Measurements from ENCODE around the gene ADAMTS13. TPM values are rescaled to one million over a fixed set of nuclear protein-coding genes. Genes with fewer than 3 reads are reported as not detected.
A peak's percentile ranks its signal among the peaks of the same experiment; 100 is the strongest.

The ADAMTS13 gene
- total RNA-seq, 2 donors from 2014 or later, result 2.0 to 2.4 TPM

GRCh38 chr9:133489253-133490190 is 67.4 kb downstream of the ADAMTS13 start:
- Histone ChIP-seq H3K36me3 (no peaks in the 10 kb centered on the region), H3K27ac (no peak overlapping the region), H3K4me1 (peaks cover 0 to 19% of the 10 kb centered on the region in 2 donors), H3K4me3 (no peak overlapping the region), H3K9me3 (no peaks in the 10 kb centered on the region), H3K27me3 (no peaks in the 10 kb centered on the region)
- no peak for DNase-seq (ENCODE audit: low spot score)
- TF ChIP-seq CTCF (IDR thresholded peaks at IDR 0.05), result no peak

GRCh38 chr9:133490201-133490681 is 68.1 kb downstream of the ADAMTS13 start:
- DNase-seq (ENCODE audit: low spot score), result no peak
- peaks cover 0 to 19% of the 10 kb centered on the region in 2 donors for H3K4me1 ChIP-seq
- H3K27ac ChIP-seq, result no peak overlapping the region
- H3K9me3 ChIP-seq, result no peaks in the 10 kb centered on the region
- H3K4me3 ChIP-seq, result no peak overlapping the region
- H3K27me3 ChIP-seq, result no peaks in the 10 kb centered on the region
- no peaks in the 10 kb centered on the region for H3K36me3 ChIP-seq
- TF ChIP-seq CTCF (IDR thresholded peaks at IDR 0.05), result no peak

GRCh38 chr9:133490865-133491655 is 68.9 kb downstream of the ADAMTS13 start:
- no peak for TF ChIP-seq CTCF (IDR thresholded peaks at IDR 0.05)
- no peak for DNase-seq (ENCODE audit: low spot score)
- H3K27me3 ChIP-seq, result no peaks in the 10 kb centered on the region
- no peaks in the 10 kb centered on the region for H3K36me3 ChIP-seq
- H3K4me3 ChIP-seq, result no peak overlapping the region
- H3K4me1 ChIP-seq, result peaks cover 0 to 19% of the 10 kb centered on the region in 2 donors
- no peaks in the 10 kb centered on the region for H3K9me3 ChIP-seq
- H3K27ac ChIP-seq, result no peak overlapping the region

GRCh38 chr9:133491656-133491925 is 69.4 kb downstream of the ADAMTS13 start:
- Histone ChIP-seq H3K27me3 (no peaks in the 10 kb centered on the region), H3K4me1 (peaks cover 0 to 19% of the 10 kb centered on the region in 2 donors), H3K4me3 (no peak overlapping the region), H3K36me3 (no peaks in the 10 kb centered on the region), H3K27ac (peak overlapping the region; percentile 54 to 61), H3K9me3 (no peaks in the 10 kb centered on the region)
- no peak for TF ChIP-seq CTCF (IDR thresholded peaks at IDR 0.05)
- no peak for DNase-seq (ENCODE audit: low spot score)

- Histone ChIP-seq H3K36me3 (no peaks in the 10 kb centered on the region), H3K4me3 (no peak overlapping the region), H3K27ac (peak overlapping the region; percentile 54 to 61), H3K4me1 (peaks cover 0 to 19% of the 10 kb centered on the region in 2 donors), H3K9me3 (no peaks in the 10 kb centered on the region), H3K27me3 (no peaks in the 10 kb centered on the region)
- TF ChIP-seq CTCF (IDR thresholded peaks at IDR 0.05), result no peak
- DNase-seq (ENCODE audit: low spot score), result no peak
Observed at GRCh38 chr9:133492061-133493021, 70.2 kb downstream of the ADAMTS13 start.

Data from right atrium auricular region (tissue), 2 donors.